GM21526 (cell line): ENCODE results near the gene MBNL1.

Experiments
- ATAC-seq: cut with Tn5 transposase; IDR thresholded peaks from one replicate; pipeline ENCODE4 v1.9.1; 2021; ENCODE audit warnings: moderate library complexity; ENCODE audit not compliant: unreplicated experiment, low FRiP score

MBNL1 gene

GRCh38 chr3:152293347-152294006, 24.7 kb downstream of the MBNL1 start:
- ATAC-seq = no peak

- ATAC-seq = no peak
Observed at GRCh38 chr3:152295344-152295743, 26.6 kb downstream of the MBNL1 start.

GRCh38 chr3:152295806-152296205, 27.1 kb downstream of the MBNL1 start:
- no peak for ATAC-seq

GRCh38 chr3:152296382-152296781, 27.7 kb downstream of the MBNL1 start:
- no peak for ATAC-seq

GRCh38 chr3:152296971-152297370, 28.2 kb downstream of the MBNL1 start:
- ATAC-seq = no peak

GRCh38 chr3:152298393-152299248, 29.9 kb downstream of the MBNL1 start:
- ATAC-seq = peak; percentile 42

GRCh38 chr3:152299249-152299976, 30.7 kb downstream of the MBNL1 start:
- ATAC-seq = no peak

GRCh38 chr3:152300029-152300731, 31.5 kb downstream of the MBNL1 start:
- no peak for ATAC-seq

- ATAC-seq = no peak
Observed at GRCh38 chr3:152301745-152302181, 33.0 kb downstream of the MBNL1 start.

GRCh38 chr3:152302521-152303021, 33.8 kb downstream of the MBNL1 start:
- ATAC-seq = peak; percentile 69

- no peak for ATAC-seq
Observed at GRCh38 chr3:152304160-152304559, 35.4 kb downstream of the MBNL1 start.

- no peak for ATAC-seq
Observed at GRCh38 chr3:152305075-152305474, 36.3 kb downstream of the MBNL1 start.

- no peak for ATAC-seq
Observed at GRCh38 chr3:152307829-152308474, 39.2 kb downstream of the MBNL1 start.

- no peak for ATAC-seq
Observed at GRCh38 chr3:152308475-152308844, 39.7 kb downstream of the MBNL1 start.

- ATAC-seq = no peak
Observed at GRCh38 chr3:152309031-152309430, 40.3 kb downstream of the MBNL1 start.

- no peak for ATAC-seq
Observed at GRCh38 chr3:152309535-152310307, 41.0 kb downstream of the MBNL1 start.

GRCh38 chr3:152313430-152313829, 44.7 kb downstream of the MBNL1 start:
- no peak for ATAC-seq

GRCh38 chr3:152313914-152314313, 45.2 kb downstream of the MBNL1 start:
- ATAC-seq = no peak

- ATAC-seq = no peak
Observed at GRCh38 chr3:152314677-152315353, 46.1 kb downstream of the MBNL1 start.
